HG02610 (cell line): ENCODE results near the gene TAAR1.
"Not testable (repeated sequence)": the region's sequence is repeated elsewhere in the genome, so short reads cannot be mapped to it uniquely, and the experiment has no call there.

Experiments
- ATAC-seq: cut with Tn5 transposase; IDR thresholded peaks from one replicate; pipeline ENCODE4 v1.9.1; 2021; ENCODE audit warnings: mild to moderate bottlenecking, moderate library complexity; ENCODE audit not compliant: unreplicated experiment

TAAR1 gene

GRCh38 chr6:132659082-132659481 lies at the start of gene TAAR1:
Gene TAAR1 (minus strand): TSS chr6:132659182. CDS start chr6:132646003, 13,179 bp downstream.
- ATAC-seq, result no peak

DNA sequence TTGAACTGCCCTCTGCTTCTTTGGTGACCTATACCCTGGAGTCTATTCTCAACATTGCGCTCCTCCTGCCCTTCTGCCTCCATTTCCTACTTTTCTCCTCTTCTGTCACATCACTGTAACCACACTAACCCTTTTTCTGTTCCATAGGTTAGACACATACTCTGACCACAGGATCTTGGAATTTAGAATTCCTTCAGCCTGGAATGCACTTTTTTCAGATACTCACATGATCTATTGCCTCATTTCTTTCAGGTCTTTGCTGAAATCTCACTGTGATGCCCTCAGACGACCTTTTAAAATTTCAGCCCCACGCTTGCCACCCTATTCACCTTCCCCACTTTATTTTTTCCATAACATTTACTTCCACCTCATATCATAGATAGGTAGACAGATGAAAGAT lies 49.8 kb upstream of the TAAR1 start:
- ATAC-seq, result no peak

- ATAC-seq, result no peak
Measured at GRCh38 chr6:132708002-132708401, 49.0 kb upstream of the TAAR1 start.

- not testable (repeated sequence) for ATAC-seq
Measured at GRCh38 chr6:132706756-132707155, 47.8 kb upstream of the TAAR1 start.

- no peak for ATAC-seq
Measured at GRCh38 chr6:132703936-132704335, 45.0 kb upstream of the TAAR1 start.

- ATAC-seq, result no peak
Measured at GRCh38 chr6:132698608-132699007, 39.6 kb upstream of the TAAR1 start.

DNA sequence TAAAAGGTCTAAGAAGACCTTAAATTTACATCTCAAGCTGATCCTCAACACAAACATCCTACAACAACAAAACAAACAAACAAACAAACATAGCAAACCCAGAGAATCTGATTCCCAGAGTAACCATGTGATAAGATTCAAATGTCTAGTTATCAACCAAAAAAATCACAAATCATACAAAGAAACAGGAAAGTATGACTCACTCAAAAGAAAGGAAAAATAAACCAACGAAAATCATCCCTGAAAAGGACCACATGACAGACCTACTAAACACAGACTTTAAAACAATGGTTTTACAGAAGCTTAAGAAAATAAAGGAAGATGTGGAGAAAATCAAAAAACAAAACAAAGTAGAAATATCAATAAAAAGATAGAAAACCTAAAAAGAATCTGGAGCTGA lies 36.8 kb upstream of the TAAR1 start:
- ATAC-seq, result no peak

DNA sequence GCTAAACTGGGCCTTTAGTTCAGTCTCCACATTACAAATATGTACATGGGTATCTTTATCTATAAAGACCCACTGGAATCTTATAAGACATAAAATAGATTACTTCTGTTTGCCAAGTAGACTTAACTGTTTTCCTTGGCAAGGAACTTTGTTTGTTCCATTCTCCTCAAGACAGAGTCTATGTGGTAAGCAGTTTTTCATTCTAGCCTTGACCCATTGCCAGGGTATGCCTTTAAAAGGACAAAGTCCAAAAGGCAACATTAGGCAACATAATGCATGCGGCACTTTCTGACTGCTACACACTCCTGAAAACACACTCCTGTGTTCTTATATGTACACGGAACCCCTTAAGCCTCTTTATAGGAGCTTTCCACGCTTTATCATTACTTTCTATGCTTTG lies 34.5 kb upstream of the TAAR1 start:
- no peak for ATAC-seq

DNA sequence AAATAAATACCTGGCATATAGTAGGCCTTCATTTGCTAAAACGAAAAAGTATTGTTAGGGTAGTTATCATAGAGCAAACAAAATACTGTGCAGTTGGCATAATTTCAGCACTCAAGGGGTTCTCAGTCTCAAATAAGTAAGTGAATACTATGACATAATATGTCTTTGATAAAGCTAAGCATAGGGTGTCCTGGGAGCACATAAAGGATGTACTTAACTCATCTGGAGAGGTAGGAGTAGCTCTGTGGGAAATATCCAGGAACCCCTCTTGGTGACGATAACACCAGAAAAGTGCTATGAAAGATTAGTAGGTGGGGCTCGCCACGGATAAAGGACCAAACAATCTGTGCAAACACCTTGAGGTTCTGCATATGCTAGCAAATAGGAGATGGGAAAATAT lies 31.7 kb upstream of the TAAR1 start:
- no peak for ATAC-seq

GRCh38 chr6:132687306-132687705 lies 28.3 kb upstream of the TAAR1 start:
- no peak for ATAC-seq

DNA sequence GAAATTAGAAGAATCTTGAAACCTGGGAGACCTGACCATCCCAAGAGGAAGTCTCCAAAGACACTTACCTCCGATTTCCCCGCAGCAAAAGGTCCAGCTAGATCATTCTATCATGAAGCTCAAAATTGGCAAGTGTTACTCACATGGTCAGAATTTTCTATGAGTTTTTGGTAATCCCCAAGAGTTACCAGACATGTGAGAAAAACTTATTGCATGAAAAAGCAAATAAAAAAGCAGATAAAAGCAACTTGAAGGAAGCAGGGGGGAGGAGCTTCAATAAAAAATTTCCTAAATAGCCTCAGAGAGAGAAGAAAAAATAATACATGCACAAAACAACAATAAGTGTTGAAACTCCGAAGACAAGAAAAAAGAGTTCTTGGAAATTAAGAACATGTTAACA lies 27.5 kb upstream of the TAAR1 start:
- no peak for ATAC-seq

GRCh38 chr6:132685009-132685408 lies 26.0 kb upstream of the TAAR1 start:
- ATAC-seq, result no peak

- ATAC-seq, result no peak
Measured at GRCh38 chr6:132684272-132684671, 25.3 kb upstream of the TAAR1 start.

GRCh38 chr6:132683543-132683942 lies 24.6 kb upstream of the TAAR1 start:
- no peak for ATAC-seq

DNA sequence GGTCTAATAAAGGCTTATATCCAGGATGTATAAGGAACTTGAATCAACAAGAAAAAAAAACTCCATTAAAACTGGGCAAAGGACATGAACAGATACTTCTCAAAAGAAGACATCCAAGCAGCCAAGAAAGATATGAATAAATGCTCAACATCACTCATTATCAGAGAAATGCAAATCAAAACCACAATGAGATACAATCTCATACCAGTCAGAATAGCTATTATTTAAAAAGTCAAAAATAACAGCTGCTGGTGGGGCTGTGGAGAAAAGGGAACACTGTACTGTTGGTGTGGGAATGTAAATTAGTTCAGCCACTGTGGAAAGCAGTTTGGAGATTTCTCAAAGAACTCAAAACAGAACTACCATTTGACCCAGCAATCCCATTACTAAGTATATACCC lies 20.1 kb upstream of the TAAR1 start:
- ATAC-seq, result peak; percentile 71

DNA sequence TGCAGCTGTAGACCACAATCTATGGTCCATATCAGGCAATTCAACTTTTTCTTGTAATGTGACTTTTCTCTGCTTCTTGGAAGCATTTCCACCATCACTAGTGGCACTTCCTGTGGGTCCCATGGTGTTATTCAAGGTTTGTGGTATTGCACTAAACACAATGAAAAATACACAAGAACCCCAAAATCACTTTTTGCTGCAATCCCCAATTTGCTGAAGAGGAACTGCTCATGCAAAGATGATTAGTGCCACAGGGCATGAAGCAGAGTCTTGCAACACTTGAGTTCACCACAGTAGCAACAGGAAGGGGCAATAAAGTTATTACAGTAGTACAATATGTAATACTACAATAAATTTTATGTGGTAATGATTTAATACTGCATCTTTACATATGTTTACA lies 16.8 kb upstream of the TAAR1 start:
- ATAC-seq, result no peak

DNA sequence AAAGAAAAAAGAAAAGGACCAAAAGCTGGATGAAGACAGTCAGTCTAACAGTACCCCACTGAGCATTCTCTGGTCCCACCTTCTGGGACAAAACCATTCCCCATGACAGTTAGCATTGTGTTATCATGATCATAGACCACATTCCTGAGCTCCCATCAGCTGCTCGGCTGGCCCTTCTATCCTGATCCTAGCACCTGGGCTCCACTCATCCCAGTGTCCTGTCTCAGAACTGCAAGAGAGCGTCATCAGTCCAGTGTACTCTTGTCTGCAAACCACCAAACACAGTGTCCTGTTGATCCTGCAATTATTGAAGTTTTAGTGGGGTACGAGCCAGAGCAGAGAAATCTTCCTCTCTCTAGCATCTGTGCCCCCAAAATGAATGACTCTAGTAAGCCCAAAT lies 16.0 kb upstream of the TAAR1 start:
- no peak for ATAC-seq

DNA sequence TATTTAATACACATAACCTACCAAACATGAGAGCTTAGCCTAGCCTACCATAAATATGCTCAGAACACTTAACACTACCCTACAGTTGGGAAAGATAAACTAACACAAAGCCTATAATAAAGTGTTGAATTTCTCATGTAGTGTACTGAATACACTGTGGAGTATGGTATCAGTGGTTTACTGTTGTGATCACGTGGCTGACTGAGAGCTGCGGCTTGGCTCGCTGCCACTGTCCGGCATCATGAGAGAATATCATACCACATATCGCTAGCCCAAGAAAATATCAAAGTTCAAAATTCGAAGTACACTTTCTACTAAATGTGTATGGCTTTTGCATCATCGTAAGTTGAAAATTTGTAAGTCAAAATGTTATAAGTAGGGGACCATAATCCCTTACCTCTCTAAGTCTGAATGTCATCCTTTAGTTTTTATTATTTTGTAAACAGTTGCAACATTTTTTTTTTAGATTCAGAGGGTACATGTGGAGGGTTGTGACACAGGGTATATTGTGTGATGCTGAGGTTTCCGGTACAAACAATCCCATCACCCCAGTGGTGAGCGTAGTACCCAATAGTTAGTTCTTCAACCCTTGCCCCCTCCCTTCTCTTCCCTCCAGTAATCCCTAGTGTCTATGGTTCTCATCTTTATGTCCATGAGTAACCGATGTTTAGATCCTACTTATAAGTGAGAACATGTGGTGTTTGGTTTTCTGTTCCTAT lies 14.6 kb upstream of the TAAR1 start:
- ATAC-seq, result no peak

DNA sequence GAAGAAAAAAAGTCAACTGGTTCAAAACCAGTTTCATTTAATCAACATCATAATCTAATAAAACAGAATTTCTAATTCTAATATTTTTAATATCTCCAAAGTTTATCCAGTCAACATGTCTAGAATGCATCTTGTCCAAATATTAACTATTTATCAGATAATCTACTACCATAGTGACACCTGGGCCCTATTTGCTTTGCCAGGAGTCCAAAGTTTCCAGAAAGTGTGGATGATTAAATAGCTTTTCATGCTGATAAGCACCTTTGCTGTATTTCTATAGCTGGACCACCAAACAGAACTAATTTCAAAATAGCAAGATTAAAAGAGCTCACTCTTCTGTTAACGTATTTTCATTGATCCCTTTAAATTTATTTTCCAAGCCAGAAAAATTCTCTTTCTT lies 12.3 kb upstream of the TAAR1 start:
- ATAC-seq, result no peak

GRCh38 chr6:132669690-132670291 lies 10.8 kb upstream of the TAAR1 start:
- no peak for ATAC-seq

GRCh38 chr6:132666118-132666517 lies 7.1 kb upstream of the TAAR1 start:
- no peak for ATAC-seq

- no peak for ATAC-seq
Measured at GRCh38 chr6:132664309-132665034, 5.5 kb upstream of the TAAR1 start.
